ENCODE measurements around the gene MGAT4B. TPM values are rescaled to one million over a fixed set of nuclear protein-coding genes. Genes with fewer than 3 reads are reported as not detected.

MGAT4B gene
- total RNA-seq, 1 experiment from 2014 or later, result 613 TPM

DNA sequence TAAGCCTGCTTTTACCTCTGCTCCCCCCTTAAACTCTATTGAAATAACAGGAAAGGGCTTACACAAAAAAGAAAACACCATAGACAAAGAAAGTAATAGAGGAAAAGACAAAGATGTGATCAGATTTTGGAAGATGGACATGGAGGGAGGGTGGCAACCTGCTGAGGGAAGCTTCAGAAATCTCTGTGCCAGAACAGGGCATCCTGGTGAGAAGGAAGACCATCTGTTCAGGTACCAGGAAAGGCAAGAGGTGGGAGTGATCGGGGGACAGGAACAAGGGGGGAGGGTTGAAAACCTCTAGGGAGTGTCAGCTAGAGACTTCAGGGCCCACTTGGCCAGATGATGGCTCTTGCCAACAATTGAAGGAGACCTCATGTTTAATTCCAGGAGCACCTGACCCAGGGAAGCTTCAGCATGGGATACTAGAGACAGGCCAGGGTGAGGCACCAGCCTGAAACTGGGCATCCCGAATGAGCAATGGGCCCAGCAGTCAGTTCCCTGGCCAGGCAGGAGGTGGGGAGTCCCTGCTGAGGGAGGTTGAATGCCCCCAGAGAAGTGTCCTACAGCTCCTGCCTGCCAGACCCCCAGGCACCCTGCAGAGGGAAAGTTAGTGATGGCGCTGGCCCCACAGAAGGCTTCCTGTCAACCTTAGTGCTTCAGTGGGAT, 22.2 kb upstream of the MGAT4B start:
- intact Hi-C loops (cut with micrococcal nuclease; ENCODE audit: unreplicated experiment), result no loop called here
- Mint-ChIP-seq H3K4me1 (ENCODE audit: low read depth, unreplicated experiment) (peaks cover 84% of the 10 kb centered on the region), H3K27ac (ENCODE audit: unreplicated experiment) (peak overlapping the region; percentile 60), H3K36me3 (ENCODE audit: insufficient read depth, unreplicated experiment) (peaks cover 100% of the 10 kb centered on the region), H3K9me3 (ENCODE audit: low read depth, unreplicated experiment) (no peaks in the 10 kb centered on the region), H3K27me3 (ENCODE audit: unreplicated experiment) (no peaks in the 10 kb centered on the region), H3K4me3 (ENCODE audit: low read depth, unreplicated experiment) (no peak overlapping the region)
- CTCF ChIA-PET, result no interaction called here
- BruUV-seq (replicated peaks), result no TSS peak
- TF ChIP-seq, protein P1, sequence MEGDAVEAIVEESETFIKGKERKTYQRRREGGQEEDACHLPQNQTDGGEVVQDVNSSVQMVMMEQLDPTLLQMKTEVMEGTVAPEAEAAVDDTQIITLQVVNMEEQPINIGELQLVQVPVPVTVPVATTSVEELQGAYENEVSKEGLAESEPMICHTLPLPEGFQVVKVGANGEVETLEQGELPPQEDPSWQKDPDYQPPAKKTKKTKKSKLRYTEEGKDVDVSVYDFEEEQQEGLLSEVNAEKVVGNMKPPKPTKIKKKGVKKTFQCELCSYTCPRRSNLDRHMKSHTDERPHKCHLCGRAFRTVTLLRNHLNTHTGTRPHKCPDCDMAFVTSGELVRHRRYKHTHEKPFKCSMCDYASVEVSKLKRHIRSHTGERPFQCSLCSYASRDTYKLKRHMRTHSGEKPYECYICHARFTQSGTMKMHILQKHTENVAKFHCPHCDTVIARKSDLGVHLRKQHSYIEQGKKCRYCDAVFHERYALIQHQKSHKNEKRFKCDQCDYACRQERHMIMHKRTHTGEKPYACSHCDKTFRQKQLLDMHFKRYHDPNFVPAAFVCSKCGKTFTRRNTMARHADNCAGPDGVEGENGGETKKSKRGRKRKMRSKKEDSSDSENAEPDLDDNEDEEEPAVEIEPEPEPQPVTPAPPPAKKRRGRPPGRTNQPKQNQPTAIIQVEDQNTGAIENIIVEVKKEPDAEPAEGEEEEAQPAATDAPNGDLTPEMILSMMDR (IDR thresholded peaks at IDR 0.05; ENCODE audit: unreplicated experiment), result no peak
- no peak for DNase-seq

DNA sequence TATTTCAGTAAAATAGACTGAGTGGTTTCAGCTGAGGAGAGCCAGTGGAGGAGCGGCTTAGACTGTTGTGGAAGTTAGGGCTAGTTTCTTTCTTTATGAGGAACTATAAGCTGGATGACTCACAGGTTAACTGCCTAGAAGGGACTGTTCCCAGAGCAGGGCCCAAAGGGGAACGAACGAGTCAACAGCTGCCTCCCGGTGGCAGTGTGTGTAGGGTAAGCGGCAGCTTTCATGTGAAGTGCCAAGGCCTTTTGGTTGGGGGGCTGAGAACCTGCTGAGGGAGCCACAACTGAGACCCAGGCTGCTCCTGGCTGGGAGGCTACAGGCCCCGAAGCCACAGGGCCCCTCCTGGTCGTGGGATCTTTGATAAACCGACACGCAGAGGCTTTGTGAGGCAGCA, 21.0 kb upstream of the MGAT4B start:
- Mint-ChIP-seq H3K4me3 (ENCODE audit: low read depth, unreplicated experiment) (peak overlapping the region; percentile 97), H3K4me1 (ENCODE audit: low read depth, unreplicated experiment) (peaks cover 74% of the 10 kb centered on the region), H3K36me3 (ENCODE audit: insufficient read depth, unreplicated experiment) (peaks cover 100% of the 10 kb centered on the region), H3K27me3 (ENCODE audit: unreplicated experiment) (no peaks in the 10 kb centered on the region), H3K9me3 (ENCODE audit: low read depth, unreplicated experiment) (no peaks in the 10 kb centered on the region), H3K27ac (ENCODE audit: unreplicated experiment) (peak overlapping the region; percentile 74)
- TF ChIP-seq, protein P1 (IDR thresholded peaks at IDR 0.05; ENCODE audit: unreplicated experiment), result no peak
- CTCF ChIA-PET, result interaction anchor here (1.2 kb wide), 1 partner anchor 10 kb away, joined by 3 read pairs; no protein-coding TSS in a partner anchor
- intact Hi-C loops (cut with micrococcal nuclease; ENCODE audit: unreplicated experiment), result no loop called here
- BruUV-seq (replicated peaks), result no TSS peak
- DNase-seq, result no peak

DNA sequence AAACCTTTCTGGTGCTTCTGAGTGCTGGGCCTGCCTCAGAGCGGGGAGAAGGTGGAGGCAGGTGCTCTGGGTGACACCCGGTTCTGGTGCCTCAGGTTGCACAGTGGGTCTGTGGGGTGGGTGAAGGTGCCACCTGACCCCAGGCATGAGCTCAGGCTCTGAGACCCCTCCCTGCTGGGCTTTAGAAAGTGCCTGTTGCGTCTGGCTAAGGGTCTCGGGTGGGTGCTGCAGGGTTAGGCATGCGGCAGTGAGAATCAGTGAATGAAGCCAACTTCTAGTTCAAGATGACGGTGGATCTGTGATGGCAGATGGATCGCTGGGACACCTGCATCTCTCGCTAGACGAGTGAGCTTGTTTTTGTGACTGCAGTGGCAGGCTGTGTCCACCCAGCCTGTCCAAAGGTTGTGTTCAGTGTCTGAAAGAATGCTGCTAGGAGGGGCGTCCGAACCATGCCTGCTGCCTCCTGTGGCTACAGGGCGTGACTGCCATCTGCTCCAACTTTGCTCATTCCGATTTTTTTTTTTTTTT, 19.1 kb upstream of the MGAT4B start:
- Mint-ChIP-seq H3K4me3 (ENCODE audit: low read depth, unreplicated experiment) (peak overlapping the region; percentile 97), H3K36me3 (ENCODE audit: insufficient read depth, unreplicated experiment) (peaks cover 100% of the 10 kb centered on the region), H3K4me1 (ENCODE audit: low read depth, unreplicated experiment) (peaks cover 57% of the 10 kb centered on the region), H3K27ac (ENCODE audit: unreplicated experiment) (peak overlapping the region; percentile 81), H3K9me3 (ENCODE audit: low read depth, unreplicated experiment) (no peaks in the 10 kb centered on the region), H3K27me3 (ENCODE audit: unreplicated experiment) (no peaks in the 10 kb centered on the region)
- DNase-seq, result no peak
- TF ChIP-seq, protein P1 (IDR thresholded peaks at IDR 0.05; ENCODE audit: unreplicated experiment), result no peak
- BruUV-seq (replicated peaks), result no TSS peak
- intact Hi-C loops (cut with micrococcal nuclease; ENCODE audit: unreplicated experiment), result no loop called here
- CTCF ChIA-PET, result no interaction called here

DNA sequence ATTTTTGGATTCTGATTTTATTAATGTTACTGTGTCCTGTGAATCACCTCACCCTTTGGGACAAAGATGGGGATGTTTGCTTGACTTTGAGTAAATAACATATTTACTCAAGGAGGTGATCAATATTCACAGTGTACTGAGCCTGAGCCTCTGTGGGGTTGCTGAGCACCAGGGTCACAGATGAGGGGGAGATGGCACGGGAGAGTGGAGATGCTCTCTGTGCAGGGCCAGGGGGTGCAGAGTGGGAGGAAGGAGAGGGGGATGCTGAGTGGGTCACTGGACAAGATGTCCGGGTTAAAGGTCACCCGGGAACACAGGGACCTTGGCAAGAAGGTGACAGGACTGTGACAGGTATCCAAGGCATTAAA, 18.1 kb upstream of the MGAT4B start:
- Mint-ChIP-seq H3K9me3 (ENCODE audit: low read depth, unreplicated experiment) (no peaks in the 10 kb centered on the region), H3K36me3 (ENCODE audit: insufficient read depth, unreplicated experiment) (peaks cover 100% of the 10 kb centered on the region), H3K27me3 (ENCODE audit: unreplicated experiment) (no peaks in the 10 kb centered on the region), H3K27ac (ENCODE audit: unreplicated experiment) (peak overlapping the region; percentile 81), H3K4me3 (ENCODE audit: low read depth, unreplicated experiment) (peak overlapping the region; percentile 97), H3K4me1 (ENCODE audit: low read depth, unreplicated experiment) (peaks cover 58% of the 10 kb centered on the region)
- BruUV-seq (replicated peaks), result no TSS peak
- DNase-seq, result no peak
- TF ChIP-seq, protein P1 (IDR thresholded peaks at IDR 0.05; ENCODE audit: unreplicated experiment), result no peak
- intact Hi-C loops (cut with micrococcal nuclease; ENCODE audit: unreplicated experiment), result loop anchor here (5.0 kb wide), 1 partner anchor 62 kb away; no protein-coding TSS in a partner anchor
- CTCF ChIA-PET, result no interaction called here
